RWPE1 (cell line): ENCODE data around the gene MICAL3.
"Not testable (repeated sequence)": the region's sequence is repeated elsewhere in the genome, so short reads cannot be mapped to it uniquely, and the experiment has no call there.

Experiments used
- CTCF ChIA-PET: fragments of 350-600 bp; sonication (Branson Sonifier 250); formaldehyde crosslinking; extraction: SDS; loops from one replicate; lab custom pipeline; 2021; lab: Yijun Ruan, JAX
- POLR2A ChIA-PET: fragments of 400-600 bp; formaldehyde crosslinking; extraction: SDS; loops from one replicate; lab custom pipeline; 2020; ENCODE audit warnings: antibody characterized with exemption; ENCODE audit not compliant: low non-redundant PET; lab: Yijun Ruan, JAX
- DNase-seq: peaks from one replicate; pipeline ENCODE4 v3.0.0; 2012; ENCODE audit warnings: low spot score
- H3K27ac ChIP-seq: fragments of 450-650 bp; 2 replicates; pipeline ENCODE4 v1.5.1; 2017
- TF ChIP-seq, protein P1 (sequence below): fragments of 450-650 bp; conservative IDR thresholded peaks from 2 replicates; pipeline ENCODE4 v1.5.1; 2017; ENCODE audit warnings: low read depth, mild to moderate bottlenecking

Gene MICAL3

DNA sequence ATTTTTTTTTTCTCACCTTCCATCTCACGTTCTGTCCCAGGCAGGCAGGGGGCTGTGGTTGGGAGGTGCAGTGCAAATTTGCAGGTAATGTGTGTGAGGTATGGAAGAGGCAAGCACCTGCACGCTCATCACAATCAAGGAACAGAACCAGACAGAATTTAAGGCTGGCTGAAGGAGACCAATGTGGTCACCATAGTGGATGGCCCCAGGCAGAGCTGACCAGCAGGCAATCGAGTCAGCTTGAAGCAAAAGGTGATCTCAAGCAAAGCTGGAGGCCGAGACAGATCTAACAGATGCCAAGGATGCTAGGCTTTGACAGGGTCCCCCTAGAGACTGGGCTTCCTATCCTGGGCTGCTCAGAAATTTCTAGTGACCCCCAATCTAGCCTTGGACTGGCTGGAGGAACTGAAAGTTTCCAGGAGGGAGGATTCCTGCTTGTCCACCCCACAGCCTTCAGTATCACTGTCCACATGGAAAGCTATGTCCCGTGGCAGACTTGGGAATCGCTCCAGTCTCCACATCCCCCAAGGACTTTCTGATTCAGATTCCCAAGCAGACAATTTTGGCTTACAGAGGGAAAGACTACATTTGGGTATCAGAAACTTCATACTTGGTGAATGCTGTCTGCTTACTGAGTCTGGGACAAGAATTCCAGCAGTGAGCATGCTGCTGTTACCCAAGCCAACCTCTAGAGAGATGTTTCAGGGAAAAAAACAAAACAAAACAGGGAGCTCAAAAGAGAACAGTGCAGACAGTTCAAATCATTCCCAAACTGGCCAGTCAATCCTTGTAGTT lies 9.0 kb upstream of the MICAL3 start:
- no peak for DNase-seq
- peak overlapping the region; percentile 100 for H3K27ac ChIP-seq
- ChIA-PET POLR2A (no interaction called here), CTCF (interaction anchor here (0.7 to 1.5 kb wide), 2 partner anchors 43 to 291 kb away, joined by 3 to 5 read pairs; no protein-coding TSS in a partner anchor)
- TF ChIP-seq, protein P1, sequence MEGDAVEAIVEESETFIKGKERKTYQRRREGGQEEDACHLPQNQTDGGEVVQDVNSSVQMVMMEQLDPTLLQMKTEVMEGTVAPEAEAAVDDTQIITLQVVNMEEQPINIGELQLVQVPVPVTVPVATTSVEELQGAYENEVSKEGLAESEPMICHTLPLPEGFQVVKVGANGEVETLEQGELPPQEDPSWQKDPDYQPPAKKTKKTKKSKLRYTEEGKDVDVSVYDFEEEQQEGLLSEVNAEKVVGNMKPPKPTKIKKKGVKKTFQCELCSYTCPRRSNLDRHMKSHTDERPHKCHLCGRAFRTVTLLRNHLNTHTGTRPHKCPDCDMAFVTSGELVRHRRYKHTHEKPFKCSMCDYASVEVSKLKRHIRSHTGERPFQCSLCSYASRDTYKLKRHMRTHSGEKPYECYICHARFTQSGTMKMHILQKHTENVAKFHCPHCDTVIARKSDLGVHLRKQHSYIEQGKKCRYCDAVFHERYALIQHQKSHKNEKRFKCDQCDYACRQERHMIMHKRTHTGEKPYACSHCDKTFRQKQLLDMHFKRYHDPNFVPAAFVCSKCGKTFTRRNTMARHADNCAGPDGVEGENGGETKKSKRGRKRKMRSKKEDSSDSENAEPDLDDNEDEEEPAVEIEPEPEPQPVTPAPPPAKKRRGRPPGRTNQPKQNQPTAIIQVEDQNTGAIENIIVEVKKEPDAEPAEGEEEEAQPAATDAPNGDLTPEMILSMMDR: no peak

DNA sequence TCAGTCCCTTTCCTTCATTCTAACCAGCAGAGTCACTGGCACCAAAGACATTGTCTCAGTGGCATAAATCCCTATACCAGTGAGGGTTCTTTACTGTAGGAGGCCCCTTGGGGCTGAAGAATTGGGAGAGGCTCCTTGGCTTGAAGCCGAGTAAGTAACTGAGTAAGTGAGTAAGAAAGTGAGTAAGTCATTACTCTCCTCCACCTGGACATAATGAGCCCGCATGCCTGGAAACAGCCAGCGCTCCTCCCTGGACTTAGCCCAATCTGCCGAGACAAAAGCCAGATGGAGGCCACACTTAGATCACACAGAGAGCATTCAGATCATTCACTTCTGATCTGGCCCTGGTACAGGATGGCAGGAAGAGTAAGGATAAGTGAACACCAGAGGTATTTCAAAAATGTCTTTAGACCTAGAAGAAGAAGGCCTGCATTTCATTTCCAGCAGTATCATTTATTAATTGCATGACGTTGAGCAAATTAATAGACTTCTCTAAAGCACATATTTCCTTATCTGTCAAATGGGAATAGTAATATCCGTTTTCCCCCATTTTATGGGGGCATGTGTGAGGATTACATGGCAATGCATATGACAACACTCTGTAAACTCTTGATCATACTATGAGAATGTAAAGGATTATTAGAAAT lies 8.2 kb upstream of the MICAL3 start:
- POLR2A ChIA-PET: no interaction called here
- TF ChIP-seq, protein P1: no peak
- CTCF ChIA-PET: interaction anchor here (1.0 to 1.5 kb wide), 2 partner anchors 43 kb away, joined by 4 to 5 read pairs; no protein-coding TSS in a partner anchor
- H3K27ac ChIP-seq: peak overlapping the region; percentile 100
- DNase-seq: peak; percentile 80

DNA sequence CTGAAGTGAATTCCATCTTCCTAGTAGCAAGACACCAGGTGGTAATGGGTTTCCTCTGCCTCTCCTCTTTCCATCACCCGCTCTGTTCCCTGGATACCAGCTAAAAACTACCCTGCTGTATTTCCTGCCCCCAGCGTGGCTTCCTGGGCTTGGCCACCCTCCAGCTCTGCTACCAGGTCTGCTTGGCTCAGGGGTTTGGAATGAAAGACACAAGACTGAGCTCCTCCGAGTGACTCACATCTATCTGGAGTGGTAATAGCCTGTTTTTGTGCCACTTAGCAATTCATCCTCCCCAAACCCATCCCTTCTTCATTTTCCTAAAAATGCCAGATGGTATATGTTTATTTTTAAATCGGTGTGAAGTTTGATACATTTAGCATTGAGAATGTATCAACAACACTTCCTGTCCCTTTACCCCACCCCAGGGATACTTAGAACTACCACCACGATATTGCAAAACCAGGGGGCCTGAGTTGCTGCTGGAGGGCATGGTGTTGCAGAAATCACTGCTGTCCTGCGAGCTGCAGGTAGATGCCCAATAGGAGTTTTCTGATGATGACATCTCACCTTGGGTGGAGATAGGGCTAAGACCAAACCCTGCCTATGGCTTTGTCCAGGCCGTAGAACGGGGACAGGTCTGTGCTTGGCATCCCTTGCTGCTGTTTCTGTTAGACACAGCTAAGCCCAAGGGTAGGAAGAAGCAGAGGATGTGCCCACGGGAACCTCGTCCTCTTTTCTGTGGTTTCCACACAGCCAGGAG lies 7.5 kb upstream of the MICAL3 start:
- ChIA-PET POLR2A (no interaction called here), CTCF (interaction anchor here (0.8 to 1.0 kb wide), 2 partner anchors 44 to 201 kb away, joined by 3 to 4 read pairs; no protein-coding TSS in a partner anchor)
- peak overlapping the region; percentile 100 for H3K27ac ChIP-seq
- peak; percentile 82 for DNase-seq
- TF ChIP-seq, protein P1: no peak

DNA sequence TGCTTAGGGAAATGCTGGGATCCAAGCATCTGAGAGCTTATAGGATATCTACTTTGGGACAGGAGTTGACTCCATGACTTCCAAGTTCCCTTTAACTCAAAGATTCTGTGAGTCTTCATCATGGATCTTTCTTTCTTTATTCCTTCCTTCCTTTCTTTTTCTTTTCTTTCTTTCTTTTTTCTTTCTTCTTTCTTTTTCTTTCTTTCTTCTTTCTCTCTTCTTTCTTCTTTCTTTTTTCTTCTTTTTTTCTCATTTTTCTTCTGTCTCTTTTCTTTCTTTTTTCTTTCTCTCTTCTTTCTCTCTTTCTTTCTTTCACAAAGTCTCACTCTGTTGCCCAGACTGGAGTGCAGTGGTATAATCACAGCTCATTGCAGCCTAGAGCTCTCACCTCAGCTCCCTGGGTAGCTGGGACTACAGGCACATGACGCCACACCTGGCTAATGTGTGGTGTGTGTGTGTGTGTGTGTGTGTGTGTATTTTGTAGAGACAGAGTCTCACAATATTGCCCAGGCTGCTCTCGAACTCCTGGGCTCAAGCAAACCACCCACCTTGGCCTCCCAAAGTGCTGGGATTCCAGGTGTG lies 5.4 kb upstream of the MICAL3 start:
- ChIA-PET POLR2A (no interaction called here), CTCF (no interaction called here)
- TF ChIP-seq, protein P1: no peak
- DNase-seq: no peak
- peak overlapping the region; percentile 51; the same call in 1 of the 2 replicates for H3K27ac ChIP-seq

DNA sequence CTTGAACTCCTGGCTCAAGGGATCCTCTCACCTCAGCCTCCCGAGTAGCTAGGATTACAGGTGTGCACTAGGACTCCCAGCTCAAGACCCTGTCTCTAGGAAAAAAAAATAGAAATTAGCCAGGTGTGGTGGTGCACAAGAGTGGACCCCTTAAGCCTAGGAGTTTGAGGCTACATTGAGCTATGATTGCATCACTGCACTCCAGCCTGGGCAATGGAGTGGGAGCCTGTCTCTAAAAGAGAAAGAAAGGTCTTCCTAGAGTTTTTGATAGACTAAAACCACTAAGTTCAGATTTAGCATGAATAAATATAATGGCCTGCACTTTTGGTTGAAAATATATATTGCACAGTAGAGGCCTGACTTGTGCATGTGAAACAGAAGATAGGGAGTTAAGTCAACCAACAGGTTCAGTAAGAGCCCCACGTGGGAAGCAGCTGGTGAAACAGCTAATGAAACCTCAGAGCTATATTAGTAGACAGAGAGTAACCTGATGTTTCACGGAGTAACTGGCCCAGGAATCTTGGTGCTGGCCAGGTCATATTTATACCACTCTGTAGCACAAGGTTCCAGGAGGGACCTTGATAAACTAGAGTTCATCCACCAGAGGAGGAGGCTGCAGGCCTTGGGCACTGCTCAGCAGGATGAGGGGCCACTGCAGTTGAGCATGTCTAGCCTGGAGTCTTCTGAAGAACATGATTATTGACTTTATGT lies 4.6 kb upstream of the MICAL3 start:
- H3K27ac ChIP-seq: no peak overlapping the region
- ChIA-PET CTCF (interaction anchor here (1.0 kb wide), 1 partner anchor 48 kb away, joined by 4 read pairs; no protein-coding TSS in a partner anchor), POLR2A (no interaction called here)
- no peak for DNase-seq
- TF ChIP-seq, protein P1: no peak

DNA sequence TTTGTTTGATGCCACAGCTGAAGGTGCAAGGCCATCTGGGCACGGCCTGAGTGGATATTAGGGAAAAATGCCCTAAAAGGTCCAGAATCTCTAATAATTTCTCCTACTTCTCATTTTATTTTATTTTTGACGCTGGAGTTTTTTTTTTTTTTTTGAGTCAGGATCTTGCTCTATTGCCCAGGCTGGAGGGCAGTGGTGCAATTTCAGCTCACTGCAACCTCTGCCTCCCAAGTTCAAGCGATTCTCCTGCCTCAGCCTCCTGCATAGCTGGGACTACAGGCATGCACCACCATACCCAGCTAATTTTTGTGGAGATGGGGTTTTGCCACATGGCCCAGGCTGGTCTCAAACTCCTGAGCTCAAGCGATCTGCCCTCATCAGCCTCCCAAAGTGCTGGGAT lies 1.5 kb upstream of the MICAL3 start:
- H3K27ac ChIP-seq, CTCF ChIA-PET, POLR2A ChIA-PET, DNase-seq: not testable (repeated sequence)
